Neural crest cell (in vitro differentiated cells): ENCODE results near the gene FIGN. TPM values are rescaled to one million over a fixed set of nuclear protein-coding genes. Genes with fewer than 3 reads are reported as not detected.

Experiments
- DNase-seq: peaks from one replicate; pipeline ENCODE4 v3.0.0; 2021; ENCODE audit warnings: low read depth, mixed read lengths, low spot score
- H3K27ac Mint-ChIP-seq: one replicate; pipeline ENCODE4 v1.8.0; 2021; ENCODE audit warnings: mild to moderate bottlenecking, mixed read lengths; ENCODE audit not compliant: unreplicated experiment
- H3K27me3 Mint-ChIP-seq: 2 replicates; pipeline ENCODE4 v1.8.0; 2021; ENCODE audit warnings: low read depth, mild to moderate bottlenecking, mixed read lengths
- H3K36me3 Mint-ChIP-seq: 2 replicates; pipeline ENCODE4 v1.8.0; 2021; ENCODE audit warnings: low read depth, mild to moderate bottlenecking, mixed read lengths
- H3K4me1 Mint-ChIP-seq: 2 replicates; pipeline ENCODE4 v1.8.0; 2021; ENCODE audit warnings: mixed read lengths
- H3K4me3 Mint-ChIP-seq: one replicate; pipeline ENCODE4 v1.8.0; 2021; ENCODE audit warnings: mild to moderate bottlenecking, mixed read lengths
- H3K9me3 Mint-ChIP-seq: 2 replicates; pipeline ENCODE4 v1.8.0; 2021; ENCODE audit warnings: mixed read lengths
- total RNA-seq: library from RNA; stranded (reverse); gene quantifications from 2 replicates; pipeline ENCODE4 v1.2.1, GENCODE V29; 2021
- TF ChIP-seq, protein P1 (sequence below): fragments of 200-600 bp; sonication (generic); conservative IDR thresholded peaks from 2 replicates; pipeline ENCODE4 v1.5.0; 2021; ENCODE audit warnings: antibody characterized with exemption, mild to moderate bottlenecking

The FIGN gene
- total RNA-seq, 1 donor from 2014 or later = 57.3 TPM

DNA sequence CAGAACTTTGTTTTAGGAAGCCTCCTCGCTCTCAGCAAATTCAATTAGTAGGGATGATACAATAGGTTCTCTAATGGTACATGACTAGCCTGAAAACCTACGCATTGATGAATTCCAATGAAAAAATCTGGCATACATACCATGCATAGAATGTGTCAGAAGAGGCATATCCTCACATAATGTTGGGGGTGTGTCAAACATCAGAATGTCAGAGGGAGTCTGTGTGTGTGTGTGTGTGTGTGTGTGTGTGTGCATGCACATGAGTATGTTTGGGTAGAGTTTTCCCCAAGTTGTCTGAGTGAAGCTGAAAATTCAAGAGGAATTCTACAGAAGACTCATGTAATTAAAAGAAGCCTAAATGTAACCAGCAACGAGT is 78.5 kb downstream of the FIGN start:
- Mint-ChIP-seq H3K27me3 (no peaks in the 10 kb centered on the region), H3K36me3 (peaks cover 16% of the 10 kb centered on the region), H3K27ac (no peak overlapping the region), H3K4me3 (no peak overlapping the region), H3K4me1 (peaks cover 27% of the 10 kb centered on the region), H3K9me3 (peaks cover 4% of the 10 kb centered on the region)
- no peak for DNase-seq
- TF ChIP-seq, protein P1, sequence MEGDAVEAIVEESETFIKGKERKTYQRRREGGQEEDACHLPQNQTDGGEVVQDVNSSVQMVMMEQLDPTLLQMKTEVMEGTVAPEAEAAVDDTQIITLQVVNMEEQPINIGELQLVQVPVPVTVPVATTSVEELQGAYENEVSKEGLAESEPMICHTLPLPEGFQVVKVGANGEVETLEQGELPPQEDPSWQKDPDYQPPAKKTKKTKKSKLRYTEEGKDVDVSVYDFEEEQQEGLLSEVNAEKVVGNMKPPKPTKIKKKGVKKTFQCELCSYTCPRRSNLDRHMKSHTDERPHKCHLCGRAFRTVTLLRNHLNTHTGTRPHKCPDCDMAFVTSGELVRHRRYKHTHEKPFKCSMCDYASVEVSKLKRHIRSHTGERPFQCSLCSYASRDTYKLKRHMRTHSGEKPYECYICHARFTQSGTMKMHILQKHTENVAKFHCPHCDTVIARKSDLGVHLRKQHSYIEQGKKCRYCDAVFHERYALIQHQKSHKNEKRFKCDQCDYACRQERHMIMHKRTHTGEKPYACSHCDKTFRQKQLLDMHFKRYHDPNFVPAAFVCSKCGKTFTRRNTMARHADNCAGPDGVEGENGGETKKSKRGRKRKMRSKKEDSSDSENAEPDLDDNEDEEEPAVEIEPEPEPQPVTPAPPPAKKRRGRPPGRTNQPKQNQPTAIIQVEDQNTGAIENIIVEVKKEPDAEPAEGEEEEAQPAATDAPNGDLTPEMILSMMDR = no peak

DNA sequence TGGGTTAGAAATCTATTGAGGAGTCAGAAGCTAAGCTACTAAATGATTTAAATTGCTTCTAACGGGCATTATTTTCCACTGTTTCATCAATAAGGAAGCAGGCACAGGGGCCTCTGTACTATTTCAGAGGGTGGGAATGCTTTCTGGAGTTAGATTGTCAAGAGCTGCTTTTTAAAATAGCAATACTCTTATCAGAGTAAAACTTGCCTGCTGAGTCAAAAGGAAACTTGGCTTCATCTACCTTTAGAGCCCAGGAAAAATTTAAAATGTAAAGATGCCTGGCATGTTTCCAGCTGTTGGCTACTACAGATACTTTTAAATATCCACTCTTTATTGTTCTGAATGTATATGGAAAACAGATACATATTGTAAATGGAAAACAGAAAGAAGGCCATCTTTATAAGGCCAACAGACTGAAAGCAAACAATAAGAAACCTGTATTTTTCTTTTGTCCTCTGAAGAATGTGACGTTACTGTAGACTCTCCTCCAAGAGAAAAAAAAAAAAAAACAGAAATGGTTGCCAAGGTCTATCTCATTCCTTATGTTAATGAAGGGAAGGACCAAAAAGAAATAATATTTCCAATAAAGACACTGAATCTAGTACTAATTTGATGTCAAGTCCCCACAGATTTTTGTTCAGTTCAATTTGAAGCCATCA is 79.1 kb downstream of the FIGN start:
- Mint-ChIP-seq H3K36me3 (peaks cover 12% of the 10 kb centered on the region), H3K27ac (no peak overlapping the region), H3K27me3 (no peaks in the 10 kb centered on the region), H3K4me3 (no peak overlapping the region), H3K9me3 (peaks cover 1% of the 10 kb centered on the region), H3K4me1 (peaks cover 31% of the 10 kb centered on the region)
- no peak for DNase-seq
- TF ChIP-seq, protein P1 = no peak

DNA sequence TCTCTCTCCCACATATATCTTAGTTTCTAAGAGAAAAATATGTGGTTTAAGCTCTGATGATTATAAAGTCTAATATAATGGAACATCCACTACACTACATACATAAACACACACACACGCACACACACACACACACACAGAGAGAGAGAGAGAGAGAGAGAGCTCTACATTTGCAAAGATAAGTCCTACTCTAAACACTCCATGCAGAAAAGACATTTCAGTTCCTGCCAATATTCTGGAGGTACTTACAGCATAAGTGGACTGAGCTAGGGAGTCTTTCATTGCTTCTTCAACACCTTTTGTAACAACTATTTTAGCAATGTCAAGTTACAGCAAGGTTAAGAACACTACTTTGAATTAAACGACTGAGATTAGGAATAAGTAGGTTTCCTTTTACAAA is 80.1 kb downstream of the FIGN start:
- H3K4me1 Mint-ChIP-seq = peaks cover 33% of the 10 kb centered on the region
- no peaks in the 10 kb centered on the region for H3K27me3 Mint-ChIP-seq
- TF ChIP-seq, protein P1 = no peak
- peaks cover 10% of the 10 kb centered on the region for H3K36me3 Mint-ChIP-seq
- no peak for DNase-seq
- H3K4me3 Mint-ChIP-seq = no peak overlapping the region
- H3K27ac Mint-ChIP-seq = no peak overlapping the region
- no peaks in the 10 kb centered on the region for H3K9me3 Mint-ChIP-seq

DNA sequence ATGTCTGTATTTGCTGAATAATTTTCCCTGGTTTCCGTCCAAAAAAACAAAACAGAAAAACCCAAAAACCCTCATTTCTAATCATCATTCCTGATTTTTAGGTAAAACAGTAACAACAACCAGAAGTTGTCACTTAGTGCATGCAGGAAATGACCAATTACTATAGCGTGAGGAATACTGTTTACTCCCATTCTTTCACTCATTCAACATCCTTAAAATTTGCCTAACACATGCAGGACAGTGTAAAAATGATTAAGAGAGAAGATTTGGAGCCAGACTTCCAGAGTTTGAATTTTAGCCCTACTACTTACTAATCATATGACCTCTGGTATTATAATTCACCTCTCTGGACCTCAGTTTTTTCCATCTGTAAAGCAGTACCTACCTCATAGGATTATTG is 83.1 kb downstream of the FIGN start:
- Mint-ChIP-seq H3K27ac (no peak overlapping the region), H3K4me3 (no peak overlapping the region), H3K36me3 (peaks cover 8% of the 10 kb centered on the region), H3K9me3 (no peaks in the 10 kb centered on the region), H3K27me3 (no peaks in the 10 kb centered on the region), H3K4me1 (peaks cover 50% of the 10 kb centered on the region)
- TF ChIP-seq, protein P1 = no peak
- no peak for DNase-seq

DNA sequence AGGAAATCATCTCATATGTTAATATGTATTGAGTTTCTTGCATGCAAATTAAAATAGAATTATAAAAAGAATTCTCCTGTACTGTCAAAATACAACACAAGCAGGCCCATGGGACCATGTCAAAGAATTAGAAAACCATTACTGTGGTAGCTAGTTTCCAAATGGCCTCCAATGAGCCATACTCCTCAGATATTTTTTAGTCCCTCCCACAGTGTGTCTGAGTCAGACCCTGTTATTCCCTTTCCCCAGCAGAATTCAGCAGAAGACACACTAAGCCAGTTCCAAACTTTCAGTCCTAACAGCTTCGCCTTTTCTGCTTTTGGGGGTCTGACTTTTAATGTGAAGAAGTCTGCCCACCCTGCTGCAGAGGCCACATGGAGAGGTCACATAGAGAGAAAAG is 86.7 kb downstream of the FIGN start:
- H3K36me3 Mint-ChIP-seq = no peaks in the 10 kb centered on the region
- H3K27ac Mint-ChIP-seq = no peak overlapping the region
- H3K4me1 Mint-ChIP-seq = peaks cover 52% of the 10 kb centered on the region
- TF ChIP-seq, protein P1 = no peak
- no peak for DNase-seq
- no peaks in the 10 kb centered on the region for H3K9me3 Mint-ChIP-seq
- H3K4me3 Mint-ChIP-seq = no peak overlapping the region
- H3K27me3 Mint-ChIP-seq = no peaks in the 10 kb centered on the region
